MM.1S (cell line): ENCODE data around the gene MEX3C.

Experiments used
- CTCF ChIP-seq: fragments of 300-600 bp; sonication (generic); IDR thresholded peaks from 2 replicates; pipeline ENCODE4 v1.5.1; 2016; ENCODE audit warnings: antibody characterized with exemption, low read length, mixed read lengths
- EZH2 ChIP-seq: fragments of 300-600 bp; sonication (generic); optimal IDR thresholded peaks from 2 replicates; pipeline ENCODE3; 2017; ENCODE audit warnings: low read depth, mild to moderate bottlenecking, antibody characterized with exemption, low read length, mixed read lengths
- EZH2phosphoT487 ChIP-seq: fragments of 300-600 bp; sonication (generic); IDR thresholded peaks from 2 replicates; pipeline ENCODE4 v1.6.1; 2018; ENCODE audit warnings: antibody characterized with exemption, low read length

GRCh38 chr18:51137026-51137729 lies 60.3 kb downstream of the MEX3C start:
- TF ChIP-seq CTCF (no peak), EZH2phosphoT487 (no peak), EZH2 (no peak)
